Loucy (cell line): Measurements from ENCODE around the gene ENO4.

ENCODE experiments used
- H2AFZ ChIP-seq: fragments of 200-600 bp; sonication (generic); 2 replicates; pipeline ENCODE4 v1.6.0; 2016; ENCODE audit warnings: antibody characterized with exemption, mild to moderate bottlenecking, low read length, moderate library complexity
- H3F3A ChIP-seq: fragments of 200-600 bp; 2 replicates; pipeline ENCODE4 v1.6.0; 2016; ENCODE audit warnings: antibody characterized with exemption, low read depth, mild to moderate bottlenecking
- H3K27me3 ChIP-seq: fragments of 200-600 bp; sonication (generic); 2 replicates; pipeline ENCODE4 v1.6.1; 2014; ENCODE audit warnings: low read length, mild to moderate bottlenecking; ENCODE audit not compliant: insufficient read depth, poor library complexity, severe bottlenecking
- H3K36me3 ChIP-seq: fragments of 200-600 bp; sonication (generic); 2 replicates; pipeline ENCODE4 v1.6.1; 2016; ENCODE audit warnings: low read length; ENCODE audit not compliant: insufficient read depth
- H3K4me1 ChIP-seq: fragments of 200-600 bp; sonication (generic); 2 replicates; pipeline ENCODE4 v1.5.1; 2014; ENCODE audit warnings: low read length, mild to moderate bottlenecking; ENCODE audit not compliant: insufficient read depth, poor library complexity, severe bottlenecking
- H3K4me2 ChIP-seq: fragments of 200-600 bp; sonication (generic); 2 replicates; pipeline ENCODE4 v1.6.0; 2014; ENCODE audit warnings: antibody characterized with exemption, low read length, low read depth, mild to moderate bottlenecking; ENCODE audit not compliant: poor library complexity, severe bottlenecking
- H3K4me3 ChIP-seq: fragments of 200-600 bp; sonication (generic); 2 replicates; pipeline ENCODE4 v1.5.1; 2014; ENCODE audit warnings: low read length, mild to moderate bottlenecking, mixed read lengths; ENCODE audit not compliant: poor library complexity, severe bottlenecking
- H3K79me2 ChIP-seq: fragments of 200-600 bp; sonication (generic); 2 replicates; pipeline ENCODE4 v1.6.1; 2014; ENCODE audit warnings: low read length; ENCODE audit not compliant: insufficient read depth
- H3K9ac ChIP-seq: fragments of 200-600 bp; sonication (generic); 2 replicates; pipeline ENCODE4 v1.6.0; 2014; ENCODE audit warnings: mild to moderate bottlenecking, low read depth, low read length, moderate library complexity; ENCODE audit not compliant: poor library complexity, severe bottlenecking
- H3K9me2 ChIP-seq: fragments of 200-600 bp; sonication (generic); replicated peaks from 2 replicates; pipeline ENCODE4 v1.6.1; 2016; ENCODE audit warnings: low read depth, low read length, mixed read lengths
- H3K9me3 ChIP-seq: fragments of 200-600 bp; sonication (generic); 2 replicates; pipeline ENCODE4 v1.6.1; 2014; ENCODE audit warnings: mild to moderate bottlenecking, antibody characterized with exemption, low read length, low read depth; ENCODE audit not compliant: insufficient read depth
- H4K20me1 ChIP-seq: fragments of 200-600 bp; sonication (generic); 2 replicates; pipeline ENCODE4 v1.6.0; 2014; ENCODE audit warnings: antibody characterized with exemption, low read length, mild to moderate bottlenecking; ENCODE audit not compliant: insufficient read depth, poor library complexity, severe bottlenecking
- CTCF ChIP-seq: fragments of 200-600 bp; sonication (generic); conservative IDR thresholded peaks from 2 replicates; pipeline ENCODE4 v1.5.1; 2014; ENCODE audit warnings: mild to moderate bottlenecking, antibody characterized with exemption, low read length
- EZH2phosphoT487 ChIP-seq: fragments of 200-600 bp; IDR thresholded peaks from 2 replicates; pipeline ENCODE4 v1.6.1; 2018; ENCODE audit warnings: antibody characterized with exemption, mild to moderate bottlenecking, moderate library complexity, borderline replicate concordance

Gene ENO4

DNA sequence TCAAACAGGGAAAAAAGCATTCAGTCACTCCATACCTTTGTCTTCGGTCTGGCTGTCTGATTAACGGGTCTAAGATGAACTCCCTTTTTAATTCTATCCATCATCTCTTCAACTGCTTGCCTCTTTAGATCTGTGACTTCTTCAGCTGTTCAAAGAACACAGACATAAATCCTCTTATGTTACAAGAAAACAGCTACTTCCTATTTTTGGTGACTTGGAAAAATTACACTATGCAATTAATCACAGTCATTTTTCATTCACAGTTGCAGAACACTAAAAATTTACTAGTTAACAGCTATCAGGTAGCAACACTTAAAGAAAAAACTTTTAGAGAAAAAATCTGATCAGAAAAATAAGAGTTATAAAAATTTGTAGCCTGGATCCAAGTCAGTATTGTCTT lies 66.0 kb downstream of the ENO4 start:
- H3K9me3 ChIP-seq: no peaks in the 10 kb centered on the region
- TF ChIP-seq EZH2phosphoT487: no peak
- no peak for TF ChIP-seq CTCF
- H3K36me3 ChIP-seq: no peaks in the 10 kb centered on the region
- no peak overlapping the region for H3K9ac ChIP-seq
- H3K79me2 ChIP-seq: no peaks in the 10 kb centered on the region
- no peaks in the 10 kb centered on the region for H3F3A ChIP-seq
- no peaks in the 10 kb centered on the region for H3K4me1 ChIP-seq
- no peaks in the 10 kb centered on the region for H3K27me3 ChIP-seq
- no peaks in the 10 kb centered on the region for H4K20me1 ChIP-seq
- H3K4me2 ChIP-seq: no peak overlapping the region
- no peaks in the 10 kb centered on the region for H3K9me2 ChIP-seq
- H2AFZ ChIP-seq: no peak overlapping the region
- H3K4me3 ChIP-seq: no peak overlapping the region

GRCh38 chr10:116917481-116917880 lies 68.2 kb downstream of the ENO4 start:
- H3K9me3 ChIP-seq: no peaks in the 10 kb centered on the region
- H3K79me2 ChIP-seq: no peaks in the 10 kb centered on the region

GRCh38 chr10:116918583-116918982 lies 69.3 kb downstream of the ENO4 start:
- H3K9me2 ChIP-seq: no peaks in the 10 kb centered on the region
- H2AFZ ChIP-seq: no peak overlapping the region
- H3K36me3 ChIP-seq: no peaks in the 10 kb centered on the region
- no peaks in the 10 kb centered on the region for H3K9me3 ChIP-seq
- H3K4me2 ChIP-seq: no peak overlapping the region
- H3K27me3 ChIP-seq: no peaks in the 10 kb centered on the region
- H3K4me3 ChIP-seq: no peak overlapping the region
- H3K4me1 ChIP-seq: no peaks in the 10 kb centered on the region
- H4K20me1 ChIP-seq: no peaks in the 10 kb centered on the region
- no peaks in the 10 kb centered on the region for H3K79me2 ChIP-seq
- H3K9ac ChIP-seq: no peak overlapping the region
- TF ChIP-seq CTCF (no peak), EZH2phosphoT487 (no peak)
- H3F3A ChIP-seq: no peaks in the 10 kb centered on the region

More at GRCh38 chr10:116917481-116917880, 68.2 kb downstream of the ENO4 start:
- TF ChIP-seq EZH2phosphoT487 (no peak), CTCF (no peak)
- H2AFZ ChIP-seq: no peak overlapping the region
- no peaks in the 10 kb centered on the region for H3K9me2 ChIP-seq
- H3K4me2 ChIP-seq: no peak overlapping the region
- no peaks in the 10 kb centered on the region for H3F3A ChIP-seq
- no peaks in the 10 kb centered on the region for H4K20me1 ChIP-seq
- no peaks in the 10 kb centered on the region for H3K4me1 ChIP-seq
- no peak overlapping the region for H3K4me3 ChIP-seq
- no peaks in the 10 kb centered on the region for H3K36me3 ChIP-seq
- H3K27me3 ChIP-seq: no peaks in the 10 kb centered on the region
- no peak overlapping the region for H3K9ac ChIP-seq
